Gastrocnemius medialis (tissue), 4 donors: Measurements from ENCODE around the gene UBE2E1.

ENCODE experiments used
- POLR2A ChIP-seq, 2 donors: fragments of 450-650 bp; IDR thresholded peaks; one replicate each; pipeline ENCODE4 v1.6.1; 2017; ENCODE audit warnings: antibody characterized with exemption in 2 of 2, mild to moderate bottlenecking in 2 of 2, moderate library complexity in 2 of 2
- TF ChIP-seq, protein P1 (sequence below), 5 experiments: fragments of 450-650 bp in 3 of 5; fragments of 200-600 bp in 2 of 5; sonication (generic) in 2 of 5; IDR thresholded peaks in 4 of 5; conservative IDR thresholded peaks in 1 of 5; 1 replicate in 4 of 5; 2 replicates in 1 of 5; pipeline ENCODE4 v1.5.1; 2016 to 2019; ENCODE audit warnings: antibody characterized with exemption in 5 of 5, mild to moderate bottlenecking in 3 of 5, moderate library complexity in 3 of 5

DNA sequence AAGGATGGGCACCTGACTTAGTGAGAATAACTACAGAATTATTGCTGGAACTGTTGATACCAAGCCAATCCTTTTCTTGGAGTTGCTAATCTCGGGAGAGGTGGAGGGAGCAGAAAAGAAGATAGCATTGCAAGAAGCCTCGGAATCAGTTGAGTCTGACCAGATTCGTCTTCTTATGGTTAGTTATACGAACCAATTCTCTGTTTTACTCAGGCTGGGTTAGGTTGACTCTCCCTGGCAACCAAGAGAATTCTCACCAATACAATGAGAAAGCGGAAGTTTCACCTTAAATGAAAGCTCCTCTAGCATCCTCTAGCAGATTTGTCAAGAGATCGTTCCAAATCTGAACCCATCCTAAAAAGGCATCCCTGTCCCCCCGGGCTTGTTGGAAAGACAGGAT lies 43.5 kb upstream of the UBE2E1 start:
- TF ChIP-seq, protein P1, sequence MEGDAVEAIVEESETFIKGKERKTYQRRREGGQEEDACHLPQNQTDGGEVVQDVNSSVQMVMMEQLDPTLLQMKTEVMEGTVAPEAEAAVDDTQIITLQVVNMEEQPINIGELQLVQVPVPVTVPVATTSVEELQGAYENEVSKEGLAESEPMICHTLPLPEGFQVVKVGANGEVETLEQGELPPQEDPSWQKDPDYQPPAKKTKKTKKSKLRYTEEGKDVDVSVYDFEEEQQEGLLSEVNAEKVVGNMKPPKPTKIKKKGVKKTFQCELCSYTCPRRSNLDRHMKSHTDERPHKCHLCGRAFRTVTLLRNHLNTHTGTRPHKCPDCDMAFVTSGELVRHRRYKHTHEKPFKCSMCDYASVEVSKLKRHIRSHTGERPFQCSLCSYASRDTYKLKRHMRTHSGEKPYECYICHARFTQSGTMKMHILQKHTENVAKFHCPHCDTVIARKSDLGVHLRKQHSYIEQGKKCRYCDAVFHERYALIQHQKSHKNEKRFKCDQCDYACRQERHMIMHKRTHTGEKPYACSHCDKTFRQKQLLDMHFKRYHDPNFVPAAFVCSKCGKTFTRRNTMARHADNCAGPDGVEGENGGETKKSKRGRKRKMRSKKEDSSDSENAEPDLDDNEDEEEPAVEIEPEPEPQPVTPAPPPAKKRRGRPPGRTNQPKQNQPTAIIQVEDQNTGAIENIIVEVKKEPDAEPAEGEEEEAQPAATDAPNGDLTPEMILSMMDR (IDR thresholded peaks at IDR 0.05 in 4 of 5, conservative IDR thresholded peaks at IDR 0.05 in 1 of 5) = no peak
- no peak for TF ChIP-seq POLR2A (IDR thresholded peaks at IDR 0.05)
